Nephron (organoid): ENCODE measurements around the gene NR2F6.

Experiments used
- H3K27ac Mint-ChIP-seq, 3 experiments: 2 replicates each; pipeline ENCODE4 v1.8.0; 2020; ENCODE audit warnings: mixed read lengths in 3 of 3, mild to moderate bottlenecking in 2 of 3, moderate library complexity in 1 of 3
- H3K27me3 Mint-ChIP-seq: 2 replicates; pipeline ENCODE4 v1.8.0; 2021; ENCODE audit warnings: low read depth, mild to moderate bottlenecking, moderate library complexity, mixed read lengths
- H3K36me3 Mint-ChIP-seq: 2 replicates; pipeline ENCODE4 v1.8.0; 2020; ENCODE audit warnings: low read depth, mixed read lengths
- H3K4me1 Mint-ChIP-seq: 2 replicates; pipeline ENCODE4 v1.8.0; 2020; ENCODE audit warnings: mixed read lengths
- H3K4me3 Mint-ChIP-seq, 3 experiments: 2 replicates each; pipeline ENCODE4 v1.8.0; 2020; ENCODE audit warnings: mild to moderate bottlenecking in 3 of 3, mixed read lengths in 3 of 3, moderate library complexity in 2 of 3
- H3K9me3 Mint-ChIP-seq: 2 replicates; pipeline ENCODE4 v1.8.0; 2020; ENCODE audit warnings: mixed read lengths
- CTCF ChIP-seq, 3 experiments: fragments of 200-600 bp; sonication (generic); IDR thresholded peaks; one replicate each; pipeline ENCODE4 v1.5.0; 2021; ENCODE audit warnings: antibody characterized with exemption in 3 of 3; ENCODE audit not compliant: unreplicated experiment in 3 of 3

The NR2F6 gene

GRCh38 chr19:17254636-17255035, 8.9 kb upstream of the NR2F6 start:
- Mint-ChIP-seq H3K4me3 (no peak overlapping the region), H3K27me3 (no peaks in the 10 kb centered on the region), H3K9me3 (no peaks in the 10 kb centered on the region), H3K4me1 (no peaks in the 10 kb centered on the region), H3K36me3 (no peaks in the 10 kb centered on the region), H3K27ac (no peak overlapping the region)
- no peak for TF ChIP-seq CTCF (IDR thresholded peaks at IDR 0.05; ENCODE audit: unreplicated experiment in 3 of 3)

- peaks cover 22% of the 10 kb centered on the region for H3K4me1 Mint-ChIP-seq
- no peaks in the 10 kb centered on the region for H3K36me3 Mint-ChIP-seq
- no peaks in the 10 kb centered on the region for H3K9me3 Mint-ChIP-seq
- no peak overlapping the region for H3K4me3 Mint-ChIP-seq
- H3K27ac Mint-ChIP-seq = peak overlapping the region in 2 of 3 experiments; percentile 80 to 98
- peaks cover 8% of the 10 kb centered on the region for H3K27me3 Mint-ChIP-seq
- no peak for TF ChIP-seq CTCF (IDR thresholded peaks at IDR 0.05; ENCODE audit: unreplicated experiment in 3 of 3)
These were observed 4.3 kb upstream of the NR2F6 start for GRCh38 chr19:17249887-17250548.

GRCh38 chr19:17248011-17248776, 2.5 kb upstream of the NR2F6 start:
- Mint-ChIP-seq H3K4me1 (peaks cover 27% of the 10 kb centered on the region), H3K27me3 (peaks cover 8% of the 10 kb centered on the region), H3K36me3 (no peaks in the 10 kb centered on the region), H3K27ac (peak overlapping the region; percentile 80 to 98 (median 87)), H3K4me3 (peak overlapping the region; percentile 68 to 80 (median 71)), H3K9me3 (no peaks in the 10 kb centered on the region)
- no peak for TF ChIP-seq CTCF (IDR thresholded peaks at IDR 0.05; ENCODE audit: unreplicated experiment in 3 of 3)

GRCh38 chr19:17246681-17247425, 1.1 kb upstream of the NR2F6 start:
- H3K4me1 Mint-ChIP-seq = peaks cover 32% of the 10 kb centered on the region
- H3K9me3 Mint-ChIP-seq = no peaks in the 10 kb centered on the region
- H3K27me3 Mint-ChIP-seq = peaks cover 8% of the 10 kb centered on the region
- H3K27ac Mint-ChIP-seq = peak overlapping the region; percentile 95 to 98 (median 96)
- H3K36me3 Mint-ChIP-seq = no peaks in the 10 kb centered on the region
- H3K4me3 Mint-ChIP-seq = peak overlapping the region; percentile 89 to 93 (median 91)
- no peak for TF ChIP-seq CTCF (IDR thresholded peaks at IDR 0.05; ENCODE audit: unreplicated experiment in 3 of 3)

- H3K9me3 Mint-ChIP-seq = no peaks in the 10 kb centered on the region
- TF ChIP-seq CTCF (IDR thresholded peaks at IDR 0.05; ENCODE audit: unreplicated experiment in 3 of 3) = no peak
- H3K27me3 Mint-ChIP-seq = peaks cover 8% of the 10 kb centered on the region
- H3K27ac Mint-ChIP-seq = peak overlapping the region; percentile 80 to 94 (median 87)
- H3K36me3 Mint-ChIP-seq = no peaks in the 10 kb centered on the region
- peak overlapping the region; percentile 90 to 94 (median 93) for H3K4me3 Mint-ChIP-seq
- H3K4me1 Mint-ChIP-seq = peaks cover 40% of the 10 kb centered on the region
These were observed 843 bp downstream of the NR2F6 start for GRCh38 chr19:17244618-17245534.
